Calu3 (cell line): Measurements from ENCODE around the gene ELP2. TPM values are rescaled to one million over a fixed set of nuclear protein-coding genes. Genes with fewer than 3 reads are reported as not detected.
"Not testable (repeated sequence)": the region's sequence is repeated elsewhere in the genome, so short reads cannot be mapped to it uniquely, and the experiment has no call there.

ENCODE experiments used
- BruUV-seq: library from RNA; stranded (reverse); fragments of 400-500 nt; replicated peaks from 2 replicates; lab custom pipeline; 2021; lab: Mats Ljungman, UMichigan
- CTCF ChIA-PET: fragments of 300-600 bp; sonication (Branson Sonifier 250); formaldehyde crosslinking; loops from one replicate; lab custom pipeline; 2022; ENCODE audit warnings: antibody characterized with exemption; lab: Charles Lee
- DNase-seq: peaks from one replicate; pipeline ENCODE4 v3.0.0; 2022
- H3K27ac Mint-ChIP-seq: one replicate; pipeline ENCODE4 v1.8.0; 2022; ENCODE audit warnings: mixed read lengths; ENCODE audit not compliant: unreplicated experiment
- H3K27me3 Mint-ChIP-seq: one replicate; pipeline ENCODE4 v1.8.0; 2022; ENCODE audit warnings: mixed read lengths; ENCODE audit not compliant: unreplicated experiment
- H3K36me3 Mint-ChIP-seq: one replicate; pipeline ENCODE4 v1.8.0; 2022; ENCODE audit warnings: mild to moderate bottlenecking, moderate library complexity, mixed read lengths; ENCODE audit not compliant: insufficient read depth, unreplicated experiment
- H3K4me1 Mint-ChIP-seq: one replicate; pipeline ENCODE4 v1.8.0; 2022; ENCODE audit warnings: mild to moderate bottlenecking, low read depth, mixed read lengths; ENCODE audit not compliant: unreplicated experiment
- H3K4me3 Mint-ChIP-seq: one replicate; pipeline ENCODE4 v1.8.0; 2022; ENCODE audit warnings: mild to moderate bottlenecking, low read depth, moderate library complexity, mixed read lengths; ENCODE audit not compliant: unreplicated experiment
- H3K9me3 Mint-ChIP-seq: one replicate; pipeline ENCODE4 v1.8.0; 2022; ENCODE audit warnings: low read depth, mixed read lengths; ENCODE audit not compliant: unreplicated experiment
- CTCF ChIP-seq: fragments of 200-600 bp; IDR thresholded peaks from one replicate; pipeline ENCODE4 v1.8.0; 2022; ENCODE audit warnings: antibody characterized with exemption; ENCODE audit not compliant: unreplicated experiment
- intact Hi-C: fragments of 100-400 bp; cut with micrococcal nuclease; formaldehyde crosslinking; loops from one replicate; pipeline ENCODE4 v1.10.0; 2022; ENCODE audit not compliant: unreplicated experiment
- total RNA-seq: library from RNA; stranded (reverse); gene quantifications from 2 replicates; pipeline ENCODE4 v1.2.3, GENCODE V29; 2022

Gene ELP2
- total RNA-seq, 1 experiment from 2014 or later = 82.2 TPM

- Mint-ChIP-seq H3K4me1 (no peaks in the 10 kb centered on the region), H3K27ac (no peak overlapping the region), H3K27me3 (no peaks in the 10 kb centered on the region), H3K4me3 (no peak overlapping the region), H3K36me3 (peaks cover 58% of the 10 kb centered on the region), H3K9me3 (peaks cover 6% of the 10 kb centered on the region)
- DNase-seq = no peak
- CTCF ChIA-PET = no interaction called here
- BruUV-seq = no TSS peak
- intact Hi-C loops = no loop called here
- TF ChIP-seq CTCF = no peak
These were observed 73.7 kb downstream of the ELP2 start for GRCh38 chr18:36203360-36203895.

GRCh38 chr18:36205166-36205565 lies 75.5 kb downstream of the ELP2 start:
- no peak overlapping the region for H3K4me3 Mint-ChIP-seq

GRCh38 chr18:36207303-36207702 lies 77.6 kb downstream of the ELP2 start:
- TF ChIP-seq CTCF = no peak
- H3K4me3 Mint-ChIP-seq = no peak overlapping the region
- no peaks in the 10 kb centered on the region for H3K27me3 Mint-ChIP-seq
- BruUV-seq = no TSS peak
- CTCF ChIA-PET = no interaction called here
- no peaks in the 10 kb centered on the region for H3K4me1 Mint-ChIP-seq
- peaks cover 40% of the 10 kb centered on the region for H3K36me3 Mint-ChIP-seq
- H3K9me3 Mint-ChIP-seq = peaks cover 6% of the 10 kb centered on the region
- H3K27ac Mint-ChIP-seq = no peak overlapping the region
- intact Hi-C loops = no loop called here
- no peak for DNase-seq

More at GRCh38 chr18:36205166-36205565, 75.5 kb downstream of the ELP2 start:
- H3K27ac Mint-ChIP-seq = no peak overlapping the region
- no peak for DNase-seq
- H3K27me3 Mint-ChIP-seq = no peaks in the 10 kb centered on the region
- intact Hi-C loops = no loop called here
- H3K4me1 Mint-ChIP-seq = no peaks in the 10 kb centered on the region
- CTCF ChIA-PET = no interaction called here
- no peak for TF ChIP-seq CTCF
- H3K36me3 Mint-ChIP-seq = peaks cover 49% of the 10 kb centered on the region
- peaks cover 6% of the 10 kb centered on the region for H3K9me3 Mint-ChIP-seq
- BruUV-seq = no TSS peak

GRCh38 chr18:36207969-36208368 lies 78.3 kb downstream of the ELP2 start:
- DNase-seq, H3K9me3 Mint-ChIP-seq, H3K27me3 Mint-ChIP-seq, BruUV-seq, intact Hi-C loops, H3K4me1 Mint-ChIP-seq, H3K27ac Mint-ChIP-seq, H3K4me3 Mint-ChIP-seq, CTCF ChIA-PET: not testable (repeated sequence)
- H3K36me3 Mint-ChIP-seq = peaks cover 46% of the 10 kb centered on the region

- Mint-ChIP-seq H3K27me3 (no peaks in the 10 kb centered on the region), H3K4me1 (no peaks in the 10 kb centered on the region), H3K36me3 (peaks cover 48% of the 10 kb centered on the region), H3K4me3 (no peak overlapping the region), H3K27ac (no peak overlapping the region), H3K9me3 (peaks cover 6% of the 10 kb centered on the region)
- no TSS peak for BruUV-seq
- DNase-seq = no peak
- CTCF ChIA-PET = no interaction called here
- TF ChIP-seq CTCF = no peak
- intact Hi-C loops = no loop called here
These were observed 81.9 kb downstream of the ELP2 start for GRCh38 chr18:36211612-36212065.
